ENCODE results near the gene HINT2. TPM values are rescaled to one million over a fixed set of nuclear protein-coding genes. Genes with fewer than 3 reads are reported as not detected.
A peak's percentile ranks its signal among the peaks of the same experiment; 100 is the strongest.

HINT2 gene
- total and polyA plus RNA-seq, 11 donors: 48.7 to 139 (median 57.4) TPM

DNA sequence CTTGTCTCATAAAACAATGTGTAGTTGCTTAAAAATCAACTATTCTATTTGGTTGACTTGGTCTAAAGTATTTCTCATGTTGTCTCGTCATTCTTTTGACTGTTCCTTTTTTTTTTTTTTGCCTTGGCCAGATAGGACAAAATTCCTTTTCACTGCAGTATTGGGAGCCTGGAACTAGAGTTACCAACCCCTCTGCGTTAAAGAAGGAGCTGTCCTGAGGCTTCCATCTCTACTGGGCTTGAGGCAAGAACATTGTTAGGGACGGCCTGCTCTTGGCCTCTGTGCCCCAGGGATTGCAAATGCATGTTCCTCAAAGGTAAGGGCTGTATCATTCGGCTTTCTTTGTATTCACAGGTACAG is 24.8 kb downstream of the HINT2 start:
- WGBS, 4 donors: 26 to 35% (median 30%) methylated on average over 4 of the region's 4 CpGs
- Histone ChIP-seq H3K9me3 (no peaks in the 10 kb centered on the region), H3K27ac (peak overlapping the region in 1 of 12 donors; percentile 84), H3K4me3 (no peak overlapping the region), H3K4me1 (peaks cover 0 to 43% (median 29%) of the 10 kb centered on the region in 12 donors), H3K36me3 (peaks cover 0 to 4% (median 0%) of the 10 kb centered on the region in 9 donors), H3K27me3 (peaks cover 0 to 7% (median 0%) of the 10 kb centered on the region in 9 donors)
- DNase-seq: no peak
- intact Hi-C loops (cut with DNase I): loop anchor here (1.0 to 10.0 kb wide), 8 partner anchors 25 to 235 kb away; partner anchors contain the start of genes HINT2 (in 3 of the 10), FAM221B (in 1 of the 10) and TMEM8B (in 1 of the 10)
- ATAC-seq: no peak
- no peak for TF ChIP-seq POLR2A (IDR thresholded peaks at IDR 0.05)
- TF ChIP-seq, protein P1, sequence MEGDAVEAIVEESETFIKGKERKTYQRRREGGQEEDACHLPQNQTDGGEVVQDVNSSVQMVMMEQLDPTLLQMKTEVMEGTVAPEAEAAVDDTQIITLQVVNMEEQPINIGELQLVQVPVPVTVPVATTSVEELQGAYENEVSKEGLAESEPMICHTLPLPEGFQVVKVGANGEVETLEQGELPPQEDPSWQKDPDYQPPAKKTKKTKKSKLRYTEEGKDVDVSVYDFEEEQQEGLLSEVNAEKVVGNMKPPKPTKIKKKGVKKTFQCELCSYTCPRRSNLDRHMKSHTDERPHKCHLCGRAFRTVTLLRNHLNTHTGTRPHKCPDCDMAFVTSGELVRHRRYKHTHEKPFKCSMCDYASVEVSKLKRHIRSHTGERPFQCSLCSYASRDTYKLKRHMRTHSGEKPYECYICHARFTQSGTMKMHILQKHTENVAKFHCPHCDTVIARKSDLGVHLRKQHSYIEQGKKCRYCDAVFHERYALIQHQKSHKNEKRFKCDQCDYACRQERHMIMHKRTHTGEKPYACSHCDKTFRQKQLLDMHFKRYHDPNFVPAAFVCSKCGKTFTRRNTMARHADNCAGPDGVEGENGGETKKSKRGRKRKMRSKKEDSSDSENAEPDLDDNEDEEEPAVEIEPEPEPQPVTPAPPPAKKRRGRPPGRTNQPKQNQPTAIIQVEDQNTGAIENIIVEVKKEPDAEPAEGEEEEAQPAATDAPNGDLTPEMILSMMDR (IDR thresholded peaks at IDR 0.05): no peak

DNA sequence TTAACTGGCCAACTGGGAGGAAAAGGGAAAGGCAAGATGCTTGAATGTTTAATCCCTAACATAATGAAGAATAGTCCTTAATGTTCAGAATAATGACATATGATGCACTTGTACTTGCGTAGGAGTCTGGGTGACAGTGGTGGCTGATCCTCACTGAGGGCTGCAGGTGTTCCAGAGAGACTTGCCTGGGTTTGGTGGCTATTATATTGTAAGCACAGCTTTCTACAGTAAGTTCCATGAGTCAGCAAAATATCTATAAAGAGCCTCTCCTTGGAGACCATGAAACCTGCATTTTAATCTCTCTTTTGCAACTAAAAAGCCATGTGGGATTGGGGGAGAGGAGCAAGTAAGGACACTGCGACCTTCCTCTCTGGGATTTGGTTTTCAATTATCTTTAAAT is 25.3 kb downstream of the HINT2 start:
- no peak for ATAC-seq
- Histone ChIP-seq H3K27ac (no peak overlapping the region), H3K4me1 (peaks cover 0 to 41% (median 28%) of the 10 kb centered on the region in 12 donors), H3K36me3 (peaks cover 0 to 4% (median 0%) of the 10 kb centered on the region in 9 donors), H3K4me3 (no peak overlapping the region), H3K9me3 (no peaks in the 10 kb centered on the region), H3K27me3 (peaks cover 0 to 7% (median 0%) of the 10 kb centered on the region in 9 donors)
- TF ChIP-seq POLR2A (IDR thresholded peaks at IDR 0.05): no peak
- TF ChIP-seq, protein P1 (IDR thresholded peaks at IDR 0.05): no peak
- 86 to 95% (median 92%) methylated on average over 2 of the region's 2 CpGs for WGBS, 4 donors
- intact Hi-C loops (cut with DNase I): loop anchor here in 2 of 10 donors (1.0 to 5.0 kb wide), 2 partner anchors 93 to 233 kb away; no protein-coding TSS in a partner anchor
- no peak for DNase-seq

DNA sequence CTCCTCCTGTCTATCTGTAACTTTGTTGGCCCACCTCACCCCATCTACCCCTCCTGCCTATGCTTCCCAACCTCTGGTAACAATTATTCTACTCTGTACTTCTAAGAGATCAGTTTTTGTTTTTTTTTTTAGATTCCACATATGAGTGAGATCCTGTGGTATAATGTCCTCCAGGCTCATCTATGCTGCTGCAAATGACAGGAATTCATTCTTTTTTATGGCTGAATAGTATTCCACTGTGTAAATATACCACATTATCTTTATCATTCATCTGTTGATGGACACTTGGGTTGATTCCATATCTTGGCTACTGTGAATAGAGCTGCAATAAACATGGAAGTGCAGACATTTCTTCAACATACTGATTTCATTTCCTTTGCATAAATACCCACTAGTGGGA is 31.4 kb downstream of the HINT2 start:
- Histone ChIP-seq H3K4me3 (no peak overlapping the region), H3K27me3 (no peaks in the 10 kb centered on the region), H3K27ac (no peak overlapping the region), H3K9me3 (no peaks in the 10 kb centered on the region), H3K4me1 (no peaks in the 10 kb centered on the region), H3K36me3 (peaks cover 0 to 4% (median 0%) of the 10 kb centered on the region in 9 donors)
- intact Hi-C loops (cut with DNase I): no loop called here
- TF ChIP-seq, protein P1 (IDR thresholded peaks at IDR 0.05): no peak
- DNase-seq (no peak), ATAC-seq (no peak)

DNA sequence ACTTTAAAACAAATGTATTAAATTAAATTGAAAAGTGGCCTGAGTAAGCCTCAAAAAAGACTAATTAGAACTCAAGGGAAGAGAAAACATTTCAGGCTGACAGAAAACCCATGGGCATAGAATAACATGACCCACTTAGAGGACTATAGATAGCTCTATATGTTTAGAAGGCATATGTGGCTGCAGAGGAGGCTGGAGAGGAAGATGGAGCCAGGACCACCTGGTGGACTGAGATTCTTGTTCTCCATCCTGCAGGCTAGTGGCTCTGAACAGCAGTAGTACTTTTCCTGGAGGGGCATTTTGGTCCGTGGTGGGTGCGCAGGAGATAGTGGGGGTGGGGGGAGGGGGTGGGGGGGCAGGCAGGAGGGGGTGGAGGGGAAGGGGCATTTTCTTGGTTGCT is 33.8 kb downstream of the HINT2 start:
- intact Hi-C loops (cut with DNase I): no loop called here
- Histone ChIP-seq H3K4me1 (peaks cover 0 to under 1% (median 0%) of the 10 kb centered on the region in 12 donors), H3K27me3 (no peaks in the 10 kb centered on the region), H3K27ac (no peak overlapping the region), H3K9me3 (no peaks in the 10 kb centered on the region), H3K36me3 (no peaks in the 10 kb centered on the region), H3K4me3 (no peak overlapping the region)
- 78 to 85% (median 83%) methylated on average over 2 of the region's 2 CpGs for WGBS, 4 donors
- ATAC-seq: no peak
- no peak for TF ChIP-seq POLR2A (IDR thresholded peaks at IDR 0.05)
- TF ChIP-seq, protein P1 (IDR thresholded peaks at IDR 0.05): no peak
- no peak for DNase-seq

Measured in heart left ventricle (tissue), 16 donors.